Activated naive CD8-positive, alpha-beta T cell treated with anti-CD3 and anti-CD28 coated beads for 36 hours (primary cell): ENCODE data around the gene PTPMT1. TPM values are rescaled to one million over a fixed set of nuclear protein-coding genes. Genes with fewer than 3 reads are reported as not detected.
"Not testable (repeated sequence)": the region's sequence is repeated elsewhere in the genome, so short reads cannot be mapped to it uniquely, and the experiment has no call there.

Experiments used
- DNase-seq: peaks from one replicate; pipeline ENCODE4 v3.0.0; 2021
- H3K27ac Mint-ChIP-seq: one replicate; pipeline ENCODE4 v1.8.0; 2022; ENCODE audit warnings: mild to moderate bottlenecking, moderate library complexity, mixed read lengths
- H3K27me3 Mint-ChIP-seq: one replicate; pipeline ENCODE4 v1.8.0; 2022; ENCODE audit warnings: mild to moderate bottlenecking, mixed read lengths
- H3K36me3 Mint-ChIP-seq: one replicate; pipeline ENCODE4 v1.8.0; 2021; ENCODE audit warnings: mild to moderate bottlenecking, mixed read lengths
- H3K4me1 Mint-ChIP-seq: one replicate; pipeline ENCODE4 v1.8.0; 2021; ENCODE audit warnings: mixed read lengths
- H3K4me3 Mint-ChIP-seq: one replicate; pipeline ENCODE4 v1.8.0; 2022; ENCODE audit warnings: mild to moderate bottlenecking, moderate library complexity, mixed read lengths
- H3K9me3 Mint-ChIP-seq: one replicate; pipeline ENCODE4 v1.8.0; 2022; ENCODE audit warnings: mixed read lengths
- total RNA-seq, 2 experiments: library from RNA; stranded (reverse); gene quantifications; one replicate each; pipeline ENCODE4 v1.2.3, GENCODE V29; 2021

The PTPMT1 gene
- total RNA-seq: 10 to 100 TPM; 55.6 to 56.6 TPM

GRCh38 chr11:47565340-47566148 lies at the start of gene PTPMT1:
Gene PTPMT1 (plus strand): TSS chr11:47565599. CDS start chr11:47565623, 24 bp downstream.
- Mint-ChIP-seq H3K4me1 (peaks cover 15% of the 10 kb centered on the region), H3K36me3 (peaks cover 21% of the 10 kb centered on the region), H3K4me3 (peak within 1 kb of the TSS; percentile 87), H3K27me3 (no peaks in the 10 kb centered on the region), H3K9me3 (no peaks in the 10 kb centered on the region), H3K27ac (peak within 1 kb of the TSS; percentile 86)
- peak; percentile 84 for DNase-seq

GRCh38 chr11:47516155-47516554 lies 49.2 kb upstream of the PTPMT1 start:
- Mint-ChIP-seq H3K4me3 (no peak overlapping the region), H3K36me3 (peaks cover 13% of the 10 kb centered on the region), H3K9me3 (no peaks in the 10 kb centered on the region), H3K4me1 (peaks cover 73% of the 10 kb centered on the region), H3K27ac (no peak overlapping the region), H3K27me3 (no peaks in the 10 kb centered on the region)
- DNase-seq: no peak

GRCh38 chr11:47516984-47517853 lies 48.2 kb upstream of the PTPMT1 start:
- Mint-ChIP-seq H3K27me3 (no peaks in the 10 kb centered on the region), H3K4me3 (no peak overlapping the region), H3K27ac (peak overlapping the region; percentile 0), H3K4me1 (peaks cover 68% of the 10 kb centered on the region), H3K9me3 (no peaks in the 10 kb centered on the region), H3K36me3 (peaks cover 13% of the 10 kb centered on the region)
- no peak for DNase-seq

- Mint-ChIP-seq H3K36me3 (peaks cover 13% of the 10 kb centered on the region), H3K4me3 (no peak overlapping the region), H3K9me3 (no peaks in the 10 kb centered on the region), H3K4me1 (peaks cover 64% of the 10 kb centered on the region), H3K27me3 (no peaks in the 10 kb centered on the region), H3K27ac (peak overlapping the region; percentile 64)
- no peak for DNase-seq
Measured at GRCh38 chr11:47518212-47518964, 47.0 kb upstream of the PTPMT1 start.

GRCh38 chr11:47523490-47524225 lies 41.7 kb upstream of the PTPMT1 start:
- H3K4me3 Mint-ChIP-seq: peak overlapping the region; percentile 24
- H3K4me1 Mint-ChIP-seq: peaks cover 64% of the 10 kb centered on the region
- H3K36me3 Mint-ChIP-seq: peaks cover 5% of the 10 kb centered on the region
- no peaks in the 10 kb centered on the region for H3K27me3 Mint-ChIP-seq
- no peak for DNase-seq
- H3K27ac Mint-ChIP-seq: peak overlapping the region; percentile 76
- H3K9me3 Mint-ChIP-seq: no peaks in the 10 kb centered on the region

- Mint-ChIP-seq H3K4me3 (peak overlapping the region; percentile 19), H3K9me3 (no peaks in the 10 kb centered on the region), H3K4me1 (peaks cover 58% of the 10 kb centered on the region), H3K36me3 (peaks cover 4% of the 10 kb centered on the region), H3K27ac (peak overlapping the region; percentile 76), H3K27me3 (no peaks in the 10 kb centered on the region)
- DNase-seq: peak; percentile 8
Measured at GRCh38 chr11:47524291-47524874, 41.0 kb upstream of the PTPMT1 start.

GRCh38 chr11:47526032-47526431 lies 39.4 kb upstream of the PTPMT1 start:
- DNase-seq, H3K4me3 Mint-ChIP-seq, H3K9me3 Mint-ChIP-seq, H3K27me3 Mint-ChIP-seq, H3K36me3 Mint-ChIP-seq: not testable (repeated sequence)
- Mint-ChIP-seq H3K27ac (peak overlapping the region; percentile 78), H3K4me1 (peaks cover 54% of the 10 kb centered on the region)

GRCh38 chr11:47527186-47527585 lies 38.2 kb upstream of the PTPMT1 start:
- Mint-ChIP-seq H3K27ac (no peak overlapping the region), H3K4me3 (no peak overlapping the region), H3K36me3 (peaks cover 9% of the 10 kb centered on the region), H3K9me3 (no peaks in the 10 kb centered on the region), H3K27me3 (no peaks in the 10 kb centered on the region), H3K4me1 (peaks cover 56% of the 10 kb centered on the region)
- DNase-seq: no peak

- H3K27me3 Mint-ChIP-seq: no peaks in the 10 kb centered on the region
- H3K27ac Mint-ChIP-seq: peak overlapping the region; percentile 34
Measured at GRCh38 chr11:47529951-47530350, 35.4 kb upstream of the PTPMT1 start.

GRCh38 chr11:47530721-47531120 lies 34.7 kb upstream of the PTPMT1 start:
- H3K36me3 Mint-ChIP-seq, H3K9me3 Mint-ChIP-seq, H3K27me3 Mint-ChIP-seq, H3K27ac Mint-ChIP-seq, DNase-seq, H3K4me3 Mint-ChIP-seq: not testable (repeated sequence)
- peaks cover 41% of the 10 kb centered on the region for H3K4me1 Mint-ChIP-seq

More at GRCh38 chr11:47529951-47530350, 35.4 kb upstream of the PTPMT1 start:
- H3K9me3 Mint-ChIP-seq: no peaks in the 10 kb centered on the region
- H3K4me1 Mint-ChIP-seq: peaks cover 46% of the 10 kb centered on the region
- no peak for DNase-seq
- peaks cover 9% of the 10 kb centered on the region for H3K36me3 Mint-ChIP-seq
- H3K4me3 Mint-ChIP-seq: no peak overlapping the region

- Mint-ChIP-seq H3K27me3 (no peaks in the 10 kb centered on the region), H3K27ac (no peak overlapping the region), H3K9me3 (no peaks in the 10 kb centered on the region), H3K4me3 (no peak overlapping the region), H3K4me1 (peaks cover 35% of the 10 kb centered on the region), H3K36me3 (peaks cover 8% of the 10 kb centered on the region)
- no peak for DNase-seq
Measured at GRCh38 chr11:47531666-47532065, 33.7 kb upstream of the PTPMT1 start.

- Mint-ChIP-seq H3K9me3 (no peaks in the 10 kb centered on the region), H3K27me3 (no peaks in the 10 kb centered on the region), H3K36me3 (peaks cover 8% of the 10 kb centered on the region), H3K4me3 (no peak overlapping the region), H3K4me1 (peaks cover 35% of the 10 kb centered on the region), H3K27ac (peak overlapping the region; percentile 56)
- no peak for DNase-seq
Measured at GRCh38 chr11:47532597-47533213, 32.7 kb upstream of the PTPMT1 start.

GRCh38 chr11:47533690-47534151 lies 31.7 kb upstream of the PTPMT1 start:
- Mint-ChIP-seq H3K27me3 (no peaks in the 10 kb centered on the region), H3K4me1 (peaks cover 36% of the 10 kb centered on the region), H3K27ac (no peak overlapping the region), H3K36me3 (peaks cover 13% of the 10 kb centered on the region), H3K9me3 (peaks cover under 1% of the 10 kb centered on the region), H3K4me3 (no peak overlapping the region)
- DNase-seq: no peak
